ENCODE data around the gene PRKD3.
A peak's percentile ranks its signal among the peaks of the same experiment; 100 is the strongest.

The PRKD3 gene

DNA sequence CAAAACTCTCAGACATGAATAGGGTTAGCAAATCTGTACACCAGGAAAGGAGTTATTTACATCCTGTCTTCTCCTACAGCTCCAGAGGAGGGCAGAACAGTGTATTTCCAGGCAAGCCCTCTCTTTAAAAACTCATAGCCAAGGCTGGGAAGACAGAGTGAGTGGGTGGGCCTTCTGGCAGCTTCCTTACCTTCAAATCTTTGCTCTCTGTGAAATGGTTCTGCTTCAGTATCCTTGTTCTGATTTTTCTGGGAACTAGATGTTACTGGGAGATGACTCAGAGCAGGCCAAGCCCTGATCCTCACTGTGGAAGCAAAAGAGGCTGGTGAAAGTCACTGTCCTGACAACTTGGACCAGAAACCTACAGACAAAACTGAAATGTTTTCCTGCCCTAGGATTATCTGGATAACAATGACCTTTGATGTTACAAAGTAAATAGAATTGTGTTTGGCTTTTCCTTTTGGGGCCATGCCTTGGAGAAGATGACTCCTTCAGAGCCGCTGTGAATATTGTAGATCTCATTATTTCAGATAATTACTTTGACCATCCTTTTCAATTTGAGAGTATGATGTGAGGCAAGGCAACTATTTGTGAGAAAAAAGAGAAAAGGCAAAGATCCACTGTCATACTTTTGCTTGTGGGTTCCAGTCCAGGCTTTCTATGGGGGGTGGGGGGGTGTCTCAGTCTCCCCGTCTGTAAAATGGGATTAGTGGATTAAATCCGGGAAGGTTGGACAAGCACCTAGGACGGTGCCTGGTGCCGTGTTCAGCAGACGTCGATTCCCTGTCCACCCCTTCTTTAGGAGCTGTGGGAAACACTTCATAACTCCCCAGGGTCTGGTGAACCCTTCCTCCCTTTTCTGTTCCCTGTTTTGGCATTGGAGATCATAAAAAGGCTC lies 19.2 kb upstream of the PRKD3 start:
- H3K4me3 ChIP-seq (ENCODE audit: low read depth, low read length) = no peak overlapping the region
- TF ChIP-seq, protein P1, sequence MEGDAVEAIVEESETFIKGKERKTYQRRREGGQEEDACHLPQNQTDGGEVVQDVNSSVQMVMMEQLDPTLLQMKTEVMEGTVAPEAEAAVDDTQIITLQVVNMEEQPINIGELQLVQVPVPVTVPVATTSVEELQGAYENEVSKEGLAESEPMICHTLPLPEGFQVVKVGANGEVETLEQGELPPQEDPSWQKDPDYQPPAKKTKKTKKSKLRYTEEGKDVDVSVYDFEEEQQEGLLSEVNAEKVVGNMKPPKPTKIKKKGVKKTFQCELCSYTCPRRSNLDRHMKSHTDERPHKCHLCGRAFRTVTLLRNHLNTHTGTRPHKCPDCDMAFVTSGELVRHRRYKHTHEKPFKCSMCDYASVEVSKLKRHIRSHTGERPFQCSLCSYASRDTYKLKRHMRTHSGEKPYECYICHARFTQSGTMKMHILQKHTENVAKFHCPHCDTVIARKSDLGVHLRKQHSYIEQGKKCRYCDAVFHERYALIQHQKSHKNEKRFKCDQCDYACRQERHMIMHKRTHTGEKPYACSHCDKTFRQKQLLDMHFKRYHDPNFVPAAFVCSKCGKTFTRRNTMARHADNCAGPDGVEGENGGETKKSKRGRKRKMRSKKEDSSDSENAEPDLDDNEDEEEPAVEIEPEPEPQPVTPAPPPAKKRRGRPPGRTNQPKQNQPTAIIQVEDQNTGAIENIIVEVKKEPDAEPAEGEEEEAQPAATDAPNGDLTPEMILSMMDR (IDR thresholded peaks at IDR 0.05; ENCODE audit: low read depth, low read length) = 0 out of 2 replicates have a peak, but pooled peaks have one; percentile 7

DNA sequence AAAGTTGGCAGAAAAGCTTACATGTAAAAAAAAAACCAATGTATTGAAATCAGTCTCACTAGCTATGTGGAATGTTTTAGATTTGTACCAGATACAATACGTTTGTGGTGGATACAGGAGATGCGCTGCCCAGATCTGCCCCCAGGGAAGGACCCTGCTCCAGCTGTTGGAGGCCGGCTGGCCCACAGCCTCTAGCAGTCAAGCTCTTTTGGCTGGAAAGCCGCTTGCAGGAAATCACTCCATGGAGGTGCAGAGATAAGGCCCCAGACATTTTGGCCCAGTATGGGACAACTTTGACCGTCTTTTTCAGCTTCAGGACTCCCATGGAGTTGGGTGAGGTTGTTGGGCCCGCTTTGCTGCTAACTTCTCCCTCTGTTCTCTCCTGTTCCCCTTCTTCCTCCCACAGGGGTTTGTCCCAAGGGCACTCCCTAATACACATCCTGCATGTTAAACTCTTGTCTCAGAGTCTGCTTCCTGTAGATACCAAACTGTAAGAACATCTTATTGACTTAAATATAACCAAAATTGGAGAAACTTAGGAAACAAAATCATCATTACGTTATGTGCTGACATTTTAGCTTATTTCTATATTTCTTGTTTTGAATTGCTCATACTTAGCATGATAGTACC lies 18.1 kb upstream of the PRKD3 start:
- no peak overlapping the region for H3K4me3 ChIP-seq (ENCODE audit: low read depth, low read length)
- TF ChIP-seq, protein P1 (IDR thresholded peaks at IDR 0.05; ENCODE audit: low read depth, low read length) = no peak

DNA sequence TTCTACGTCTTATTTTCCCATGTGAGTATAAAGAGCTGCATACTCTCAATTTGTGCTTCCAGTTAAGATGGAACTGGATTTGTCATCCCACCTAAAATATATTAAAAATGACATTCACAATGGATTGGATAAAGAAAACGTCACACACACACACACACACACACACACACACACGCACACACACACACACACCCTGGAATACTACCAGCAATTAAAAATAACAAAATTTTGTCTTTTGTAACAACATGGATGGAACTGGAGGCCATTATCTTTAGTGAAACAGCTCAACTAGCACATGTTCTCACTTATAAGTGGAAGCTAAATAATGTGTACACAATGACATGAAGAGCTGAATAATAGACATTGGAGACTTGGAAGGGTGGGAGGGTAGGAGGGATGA lies 16.0 kb upstream of the PRKD3 start:
- H3K4me3 ChIP-seq (ENCODE audit: low read depth, low read length) = no peak overlapping the region
- TF ChIP-seq, protein P1 (IDR thresholded peaks at IDR 0.05; ENCODE audit: low read depth, low read length) = no peak

DNA sequence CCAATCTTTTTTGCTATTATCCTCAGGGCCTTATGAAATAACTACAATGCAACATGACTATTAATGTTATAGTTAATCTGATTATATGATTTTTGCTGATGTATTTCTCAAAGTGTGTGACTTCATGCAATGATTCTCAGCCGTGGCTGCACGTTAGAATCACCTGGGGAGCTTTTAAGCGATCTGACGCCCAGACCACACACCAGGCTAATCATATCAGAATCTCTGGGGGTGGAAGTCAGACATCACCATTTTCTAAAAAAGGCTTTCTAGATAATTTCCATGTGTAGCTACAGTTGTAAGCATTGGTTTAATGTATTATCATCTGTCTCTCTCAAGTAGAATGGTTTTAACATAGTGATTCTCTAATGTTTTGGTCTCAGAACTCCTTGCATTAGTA lies 14.3 kb upstream of the PRKD3 start:
- TF ChIP-seq, protein P1 (IDR thresholded peaks at IDR 0.05; ENCODE audit: low read depth, low read length) = no peak
- no peak overlapping the region for H3K4me3 ChIP-seq (ENCODE audit: low read depth, low read length)

DNA sequence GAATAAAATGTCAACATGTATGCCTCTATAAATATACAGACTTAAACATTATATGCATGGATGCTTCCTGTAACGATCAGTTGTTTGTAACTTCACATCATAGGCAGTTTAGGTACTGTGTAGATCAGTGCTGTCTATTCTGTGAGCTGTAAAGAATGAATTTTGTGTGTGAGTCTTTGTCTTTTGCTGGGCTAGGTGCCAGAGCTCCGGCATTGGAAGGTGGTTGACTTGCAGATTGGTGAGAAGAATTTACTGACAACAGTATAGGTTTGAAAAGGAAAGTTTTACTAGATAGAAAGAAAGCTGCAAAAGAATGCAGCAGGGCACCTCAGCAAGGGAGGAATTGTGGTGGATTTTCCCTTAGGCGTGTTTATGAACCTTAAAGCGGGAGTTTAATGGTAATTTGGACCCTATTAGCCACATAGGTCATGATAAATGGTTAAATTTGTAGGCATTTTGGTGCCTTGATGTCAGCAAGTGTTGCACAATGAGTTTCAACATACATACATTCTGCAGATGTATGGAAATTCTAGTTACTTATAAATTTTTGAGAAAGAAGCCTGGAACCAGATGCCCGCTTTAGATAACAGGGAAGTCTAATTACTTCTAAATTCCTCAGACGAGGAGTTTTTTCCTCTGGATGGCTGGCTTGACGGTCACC lies 13.1 kb upstream of the PRKD3 start:
- H3K4me3 ChIP-seq (ENCODE audit: low read depth, low read length) = no peak overlapping the region
- TF ChIP-seq, protein P1 (IDR thresholded peaks at IDR 0.05; ENCODE audit: low read depth, low read length) = no peak

DNA sequence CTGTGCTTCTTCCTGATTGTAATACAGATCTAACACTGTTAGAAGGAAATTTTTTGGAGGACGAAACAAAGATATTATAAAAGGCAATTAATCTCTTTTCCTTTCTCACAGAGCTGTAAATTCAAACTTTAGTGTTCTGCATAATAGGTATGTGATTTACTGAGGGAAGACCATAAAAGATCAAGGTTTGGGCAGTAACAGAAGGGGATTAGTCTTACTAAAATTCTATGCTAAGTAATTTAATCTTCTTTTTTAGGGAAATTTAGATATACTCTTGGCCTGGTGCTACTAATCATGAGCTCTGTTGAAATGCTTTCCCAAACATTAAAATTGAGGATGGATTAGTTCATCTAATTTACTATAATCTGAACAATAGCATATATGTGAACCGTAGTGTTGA lies 11.0 kb upstream of the PRKD3 start:
- TF ChIP-seq, protein P1 (IDR thresholded peaks at IDR 0.05; ENCODE audit: low read depth, low read length) = no peak
- H3K4me3 ChIP-seq (ENCODE audit: low read depth, low read length) = no peak overlapping the region

Data from WI38 (cell line).